Mesothelial cell of epicardium (in vitro differentiated cells): ENCODE data around the gene GLYATL1. TPM values are rescaled to one million over a fixed set of nuclear protein-coding genes. Genes with fewer than 3 reads are reported as not detected.

Experiments
- DNase-seq, 2 experiments: peaks; one replicate each; pipeline ENCODE4 v3.0.0; 2021; ENCODE audit warnings: low spot score in 2 of 2; ENCODE audit not compliant: unreplicated experiment in 2 of 2
- H3K27ac Mint-ChIP-seq: 2 replicates; pipeline ENCODE4 v1.8.0; 2021; ENCODE audit warnings: mixed read lengths
- H3K27me3 Mint-ChIP-seq: 2 replicates; pipeline ENCODE4 v1.8.0; 2021; ENCODE audit warnings: low read depth, mixed read lengths
- H3K36me3 Mint-ChIP-seq: 2 replicates; pipeline ENCODE4 v1.8.0; 2021; ENCODE audit warnings: mixed read lengths
- H3K4me1 Mint-ChIP-seq: 2 replicates; pipeline ENCODE4 v1.8.0; 2021; ENCODE audit warnings: mixed read lengths
- H3K4me3 Mint-ChIP-seq: 2 replicates; pipeline ENCODE4 v1.8.0; 2021; ENCODE audit warnings: mild to moderate bottlenecking, moderate library complexity, mixed read lengths
- H3K9me3 Mint-ChIP-seq: 2 replicates; pipeline ENCODE4 v1.8.0; 2021; ENCODE audit warnings: mixed read lengths
- total RNA-seq: library from RNA; stranded (reverse); gene quantifications from 3 replicates; pipeline ENCODE4 v1.2.1, GENCODE V29; 2021
- TF ChIP-seq, protein P1 (sequence below): fragments of 200-600 bp; sonication (generic); IDR thresholded peaks from one replicate; pipeline ENCODE4 v1.5.0; 2021; ENCODE audit warnings: antibody characterized with exemption; ENCODE audit not compliant: unreplicated experiment

GLYATL1 gene
- total RNA-seq, 1 donor from 2014 or later = 0.89 TPM

DNA sequence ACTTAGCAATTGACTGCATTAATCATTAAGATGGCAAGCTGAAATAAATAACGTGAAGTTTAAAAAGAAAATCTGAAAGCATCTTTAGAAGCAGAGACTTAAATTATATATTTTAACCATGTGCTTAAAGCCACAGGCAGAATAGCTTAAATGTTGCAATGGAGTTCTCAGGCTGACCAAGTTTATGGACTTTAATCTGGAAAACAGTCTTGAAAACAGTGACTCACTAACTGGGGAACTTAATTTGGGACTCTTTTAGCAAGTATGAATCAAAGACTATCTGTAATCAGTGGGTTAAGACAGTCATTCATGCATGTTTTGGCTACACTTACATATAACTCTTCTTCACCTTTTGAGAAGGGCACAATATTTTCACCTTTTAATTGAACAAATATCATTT lies 12.6 kb upstream of the GLYATL1 start:
- H3K27ac Mint-ChIP-seq = no peak overlapping the region
- TF ChIP-seq, protein P1, sequence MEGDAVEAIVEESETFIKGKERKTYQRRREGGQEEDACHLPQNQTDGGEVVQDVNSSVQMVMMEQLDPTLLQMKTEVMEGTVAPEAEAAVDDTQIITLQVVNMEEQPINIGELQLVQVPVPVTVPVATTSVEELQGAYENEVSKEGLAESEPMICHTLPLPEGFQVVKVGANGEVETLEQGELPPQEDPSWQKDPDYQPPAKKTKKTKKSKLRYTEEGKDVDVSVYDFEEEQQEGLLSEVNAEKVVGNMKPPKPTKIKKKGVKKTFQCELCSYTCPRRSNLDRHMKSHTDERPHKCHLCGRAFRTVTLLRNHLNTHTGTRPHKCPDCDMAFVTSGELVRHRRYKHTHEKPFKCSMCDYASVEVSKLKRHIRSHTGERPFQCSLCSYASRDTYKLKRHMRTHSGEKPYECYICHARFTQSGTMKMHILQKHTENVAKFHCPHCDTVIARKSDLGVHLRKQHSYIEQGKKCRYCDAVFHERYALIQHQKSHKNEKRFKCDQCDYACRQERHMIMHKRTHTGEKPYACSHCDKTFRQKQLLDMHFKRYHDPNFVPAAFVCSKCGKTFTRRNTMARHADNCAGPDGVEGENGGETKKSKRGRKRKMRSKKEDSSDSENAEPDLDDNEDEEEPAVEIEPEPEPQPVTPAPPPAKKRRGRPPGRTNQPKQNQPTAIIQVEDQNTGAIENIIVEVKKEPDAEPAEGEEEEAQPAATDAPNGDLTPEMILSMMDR = no peak
- no peaks in the 10 kb centered on the region for H3K36me3 Mint-ChIP-seq
- peaks cover 16% of the 10 kb centered on the region for H3K4me1 Mint-ChIP-seq
- no peak for DNase-seq
- peaks cover 43% of the 10 kb centered on the region for H3K27me3 Mint-ChIP-seq
- H3K4me3 Mint-ChIP-seq = no peak overlapping the region
- no peaks in the 10 kb centered on the region for H3K9me3 Mint-ChIP-seq

- DNase-seq = peak in 1 of 2 experiments; percentile 65
- no peaks in the 10 kb centered on the region for H3K9me3 Mint-ChIP-seq
- peaks cover 43% of the 10 kb centered on the region for H3K27me3 Mint-ChIP-seq
These were observed 11.7 kb upstream of the GLYATL1 start for GRCh38 chr11:58927393-58928106.

DNA sequence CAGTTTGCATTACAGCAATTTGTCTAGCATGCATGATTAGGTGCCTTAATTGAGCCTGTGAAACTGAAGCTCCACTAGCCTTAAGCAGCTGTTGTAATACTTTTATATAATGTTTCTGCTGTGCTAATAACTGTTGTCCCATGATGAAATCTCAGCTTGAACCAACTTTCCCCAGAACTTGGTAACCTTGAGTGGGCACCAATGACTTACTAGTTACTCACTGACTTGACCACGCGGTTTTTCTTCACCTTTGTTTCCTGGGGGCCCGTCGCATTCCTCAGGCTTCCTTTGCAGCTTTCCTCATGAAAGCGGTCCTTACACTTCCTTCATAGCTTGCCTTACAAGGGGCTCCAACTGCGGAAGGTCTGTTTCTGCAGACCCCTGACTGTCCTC lies 11.2 kb upstream of the GLYATL1 start:
- no peaks in the 10 kb centered on the region for H3K9me3 Mint-ChIP-seq
- DNase-seq = no peak
- peaks cover 15% of the 10 kb centered on the region for H3K4me1 Mint-ChIP-seq
- no peaks in the 10 kb centered on the region for H3K36me3 Mint-ChIP-seq
- peak overlapping the region; percentile 56 for H3K4me3 Mint-ChIP-seq
- no peak overlapping the region for H3K27ac Mint-ChIP-seq
- H3K27me3 Mint-ChIP-seq = peaks cover 40% of the 10 kb centered on the region
- TF ChIP-seq, protein P1 = no peak

More at GRCh38 chr11:58927393-58928106, 11.7 kb upstream of the GLYATL1 start:
- Mint-ChIP-seq H3K4me3 (peak overlapping the region; percentile 56), H3K27ac (no peak overlapping the region), H3K4me1 (peaks cover 16% of the 10 kb centered on the region), H3K36me3 (no peaks in the 10 kb centered on the region)
- TF ChIP-seq, protein P1 = no peak

DNA sequence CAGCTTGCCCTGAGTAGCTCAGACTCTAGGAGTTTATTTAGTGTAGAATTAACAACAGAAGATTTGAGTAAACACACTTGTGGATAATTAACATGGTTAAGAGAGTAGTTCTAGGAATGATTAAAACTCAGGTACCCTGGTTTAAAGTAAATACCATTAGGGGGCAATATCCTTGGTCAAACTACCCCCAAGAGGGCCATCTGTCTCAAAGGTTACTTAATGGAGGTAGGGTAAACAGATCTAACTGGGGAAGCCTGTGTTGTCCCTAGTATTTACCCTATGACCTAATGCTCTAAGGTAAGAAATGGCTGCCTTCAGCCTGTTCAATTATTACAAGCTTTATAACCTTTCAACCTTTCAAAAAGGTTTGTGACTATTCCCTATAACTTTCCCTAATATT lies 10.6 kb upstream of the GLYATL1 start:
- no peak for DNase-seq
- TF ChIP-seq, protein P1 = no peak
- Mint-ChIP-seq H3K36me3 (no peaks in the 10 kb centered on the region), H3K27ac (no peak overlapping the region), H3K27me3 (peaks cover 35% of the 10 kb centered on the region), H3K9me3 (no peaks in the 10 kb centered on the region), H3K4me3 (no peak overlapping the region), H3K4me1 (peaks cover 12% of the 10 kb centered on the region)

- Mint-ChIP-seq H3K9me3 (no peaks in the 10 kb centered on the region), H3K27me3 (peaks cover 24% of the 10 kb centered on the region)
- TF ChIP-seq, protein P1 = no peak
These were observed 8.4 kb upstream of the GLYATL1 start for GRCh38 chr11:58930926-58931325.

More at GRCh38 chr11:58930926-58931325, 8.4 kb upstream of the GLYATL1 start:
- Mint-ChIP-seq H3K36me3 (no peaks in the 10 kb centered on the region), H3K4me3 (no peak overlapping the region), H3K4me1 (peaks cover 12% of the 10 kb centered on the region), H3K27ac (no peak overlapping the region)
- no peak for DNase-seq
